ENCODE measurements around the gene SMOC2. TPM values are rescaled to one million over a fixed set of nuclear protein-coding genes. Genes with fewer than 3 reads are reported as not detected.

The SMOC2 gene
- polyA plus RNA-seq, 3 donors, result not detected

DNA sequence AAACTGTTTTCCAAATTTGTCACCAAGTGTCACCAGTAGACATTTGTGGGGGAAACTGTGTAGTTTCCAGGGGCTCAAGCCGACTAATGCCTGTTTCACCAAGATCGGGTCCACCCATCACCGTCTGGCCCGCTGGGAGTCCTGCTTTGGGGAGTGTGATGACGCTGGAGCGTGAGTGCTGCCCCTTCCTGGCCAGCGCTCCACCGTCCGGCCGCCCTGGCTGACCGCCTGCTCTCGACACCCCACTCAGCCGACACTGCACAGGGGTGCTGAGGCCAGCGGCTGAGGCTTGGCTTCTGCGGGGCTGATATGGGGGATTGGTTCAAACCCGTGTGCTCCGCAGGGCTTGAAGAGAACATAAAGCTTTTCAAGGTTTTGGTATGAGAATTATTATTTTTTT lies 160.1 kb downstream of the SMOC2 start:
- Mint-ChIP-seq H3K9me3 (peaks cover 13 to 53% (median 16%) of the 10 kb centered on the region in 7 donors), H3K27ac (no peak overlapping the region), H3K27me3 (ENCODE audit: low read depth in 3 of 3) (peaks cover 0 to 6% (median 5%) of the 10 kb centered on the region in 3 donors), H3K4me1 (no peaks in the 10 kb centered on the region), H3K36me3 (no peaks in the 10 kb centered on the region), H3K4me3 (no peak overlapping the region)
- WGBS (ENCODE audit: insufficient coverage), result 95% methylated on average over 14 of the region's 17 CpGs
- H3K79me2 ChIP-seq (ENCODE audit: insufficient read depth, low read length), result no peaks in the 10 kb centered on the region
- no peaks in the 10 kb centered on the region for H3K4me1 ChIP-seq (ENCODE audit: control insufficient read depth in 1 of 2, insufficient read depth in 2 of 2, low read length in 2 of 2)
- H3K27me3 ChIP-seq (ENCODE audit: control insufficient read depth in 2 of 2, insufficient read depth in 2 of 2, low read length in 2 of 2), result no peaks in the 10 kb centered on the region
- H3K27ac ChIP-seq (ENCODE audit: low read depth in 1 of 2, low read length in 2 of 2), result no peak overlapping the region
- H3K4me2 ChIP-seq (replicated peaks; ENCODE audit: extremely low read depth, low read length, poor library complexity, severe bottlenecking), result no peak overlapping the region
- TF ChIP-seq, protein P1, sequence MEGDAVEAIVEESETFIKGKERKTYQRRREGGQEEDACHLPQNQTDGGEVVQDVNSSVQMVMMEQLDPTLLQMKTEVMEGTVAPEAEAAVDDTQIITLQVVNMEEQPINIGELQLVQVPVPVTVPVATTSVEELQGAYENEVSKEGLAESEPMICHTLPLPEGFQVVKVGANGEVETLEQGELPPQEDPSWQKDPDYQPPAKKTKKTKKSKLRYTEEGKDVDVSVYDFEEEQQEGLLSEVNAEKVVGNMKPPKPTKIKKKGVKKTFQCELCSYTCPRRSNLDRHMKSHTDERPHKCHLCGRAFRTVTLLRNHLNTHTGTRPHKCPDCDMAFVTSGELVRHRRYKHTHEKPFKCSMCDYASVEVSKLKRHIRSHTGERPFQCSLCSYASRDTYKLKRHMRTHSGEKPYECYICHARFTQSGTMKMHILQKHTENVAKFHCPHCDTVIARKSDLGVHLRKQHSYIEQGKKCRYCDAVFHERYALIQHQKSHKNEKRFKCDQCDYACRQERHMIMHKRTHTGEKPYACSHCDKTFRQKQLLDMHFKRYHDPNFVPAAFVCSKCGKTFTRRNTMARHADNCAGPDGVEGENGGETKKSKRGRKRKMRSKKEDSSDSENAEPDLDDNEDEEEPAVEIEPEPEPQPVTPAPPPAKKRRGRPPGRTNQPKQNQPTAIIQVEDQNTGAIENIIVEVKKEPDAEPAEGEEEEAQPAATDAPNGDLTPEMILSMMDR (IDR thresholded peaks at IDR 0.05), result no peak
- H2AFZ ChIP-seq (ENCODE audit: insufficient read depth, low read depth, low read length, poor library complexity, severe bottlenecking), result no peak overlapping the region
- no peaks in the 10 kb centered on the region for H4K20me1 ChIP-seq (ENCODE audit: insufficient read depth, low read length)
- intact Hi-C loops (cut with micrococcal nuclease), result no loop called here
- no peak overlapping the region for H3K9ac ChIP-seq (ENCODE audit: insufficient read depth, low read length, poor library complexity, severe bottlenecking)
- no peak overlapping the region for H3K4me3 ChIP-seq (replicated peaks in 1 of 3; ENCODE audit: low read depth in 2 of 3, low read length in 3 of 3)
- H3K36me3 ChIP-seq (replicated peaks in 1 of 2; ENCODE audit: control insufficient read depth in 1 of 2, insufficient read depth in 2 of 2, low read length in 2 of 2), result no peaks in the 10 kb centered on the region
- H3K9me3 ChIP-seq (replicated peaks in 1 of 2; ENCODE audit: control insufficient read depth in 1 of 2, insufficient read depth in 1 of 2, low read length in 2 of 2), result peaks cover 21 to 51% of the 10 kb centered on the region in 2 donors
- no peak for DNase-seq

- Histone ChIP-seq H3K9me3 (replicated peaks in 1 of 2; ENCODE audit: control insufficient read depth in 1 of 2, insufficient read depth in 1 of 2, low read length in 2 of 2) (peaks cover 21 to 47% of the 10 kb centered on the region in 2 donors), H3K27me3 (ENCODE audit: control insufficient read depth in 2 of 2, insufficient read depth in 2 of 2, low read length in 2 of 2) (no peaks in the 10 kb centered on the region), H3K79me2 (ENCODE audit: insufficient read depth, low read length) (no peaks in the 10 kb centered on the region), H3K27ac (ENCODE audit: low read depth in 1 of 2, low read length in 2 of 2) (no peak overlapping the region), H3K4me2 (replicated peaks; ENCODE audit: extremely low read depth, low read length, poor library complexity, severe bottlenecking) (no peak overlapping the region), H3K4me3 (replicated peaks in 1 of 3; ENCODE audit: low read depth in 2 of 3, low read length in 3 of 3) (no peak overlapping the region), H4K20me1 (ENCODE audit: insufficient read depth, low read length) (no peaks in the 10 kb centered on the region), H2AFZ (ENCODE audit: insufficient read depth, low read depth, low read length, poor library complexity, severe bottlenecking) (no peak overlapping the region), H3K36me3 (replicated peaks in 1 of 2; ENCODE audit: control insufficient read depth in 1 of 2, insufficient read depth in 2 of 2, low read length in 2 of 2) (no peaks in the 10 kb centered on the region), H3K9ac (ENCODE audit: insufficient read depth, low read length, poor library complexity, severe bottlenecking) (no peak overlapping the region), H3K4me1 (ENCODE audit: control insufficient read depth in 1 of 2, insufficient read depth in 2 of 2, low read length in 2 of 2) (no peaks in the 10 kb centered on the region)
- no peak for DNase-seq
- H3K27me3 Mint-ChIP-seq (ENCODE audit: low read depth in 3 of 3), result peaks cover 0 to 6% (median 5%) of the 10 kb centered on the region in 3 donors
- peaks cover 11 to 55% (median 16%) of the 10 kb centered on the region in 7 donors for H3K9me3 Mint-ChIP-seq
- no peak overlapping the region for H3K4me3 Mint-ChIP-seq
- intact Hi-C loops (cut with micrococcal nuclease), result no loop called here
- WGBS (ENCODE audit: insufficient coverage), result 88% methylated on average over 9 of the region's 10 CpGs
- H3K36me3 Mint-ChIP-seq, result no peaks in the 10 kb centered on the region
- H3K27ac Mint-ChIP-seq, result no peak overlapping the region
- no peaks in the 10 kb centered on the region for H3K4me1 Mint-ChIP-seq
- TF ChIP-seq, protein P1 (IDR thresholded peaks at IDR 0.05), result no peak
Measured at GRCh38 chr6:168601546-168601945, 160.6 kb downstream of the SMOC2 start.

Measured in CD14-positive monocyte (primary cell).